Measurements from ENCODE around the gene PIK3C2B. TPM values are rescaled to one million over a fixed set of nuclear protein-coding genes. Genes with fewer than 3 reads are reported as not detected.

PIK3C2B gene
- total and polyA plus RNA-seq, 2 donors (not counting 1 experiment from before 2014, with no cell fraction given) = 90.3 to 142 TPM

GRCh38 chr1:204505674-204506200 lies 11.1 kb upstream of the PIK3C2B start:
- Histone ChIP-seq H3K9me3 (ENCODE audit: control extremely low read depth in 1 of 3, control insufficient read depth in 2 of 3, insufficient read depth in 1 of 3, low read length in 2 of 3) (no peaks in the 10 kb centered on the region), H3K4me2 (replicated peaks; ENCODE audit: low read depth, low read length, poor library complexity, severe bottlenecking) (peak overlapping the region; percentile 79), H3K36me3 (replicated peaks in 1 of 2; ENCODE audit: control extremely low read depth in 1 of 2, control insufficient read depth in 1 of 2, extremely low read depth in 1 of 2, insufficient read depth in 2 of 2, low read length in 1 of 2) (no peaks in the 10 kb centered on the region), H3K27me3 (replicated peaks in 1 of 4; ENCODE audit: control extremely low read depth in 1 of 4, control insufficient read depth in 3 of 4, insufficient read depth in 4 of 4, low read length in 3 of 4) (no peaks in the 10 kb centered on the region), H3K27ac (ENCODE audit: low read length in 2 of 2) (peak overlapping the region; percentile 94 to 99), H2AFZ (ENCODE audit: insufficient read depth, low read depth, low read length, poor library complexity, severe bottlenecking) (peak overlapping the region; percentile 82), H4K20me1 (ENCODE audit: control insufficient read depth, insufficient read depth, low read length, poor library complexity, severe bottlenecking) (no peaks in the 10 kb centered on the region), H3K79me2 (ENCODE audit: control insufficient read depth, insufficient read depth, low read length) (peaks cover 8% of the 10 kb centered on the region), H3K9ac (ENCODE audit: low read length) (peak overlapping the region; percentile 94), H3K4me3 (ENCODE audit: control extremely low read depth in 1 of 5, extremely low read depth in 1 of 5, insufficient read depth in 1 of 5, low read depth in 2 of 5, low read length in 4 of 5) (peak overlapping the region; percentile 39 to 89 (median 64)), H3K4me1 (ENCODE audit: control insufficient read depth in 2 of 2, insufficient read depth in 2 of 2, low read length in 2 of 2) (peaks cover 35 to 40% of the 10 kb centered on the region in 2 donors)
- Mint-ChIP-seq H3K9me3 (ENCODE audit: insufficient read depth) (no peaks in the 10 kb centered on the region), H3K4me3 (peak overlapping the region; percentile 97), H3K27me3 (no peaks in the 10 kb centered on the region), H3K4me1 (peaks cover 58% of the 10 kb centered on the region), H3K27ac (peak overlapping the region; percentile 99)
- 4% methylated on average over 4 of the region's 4 CpGs for WGBS (ENCODE audit: insufficient coverage)
- POLR2A ChIA-PET = interaction anchor here (0.6 to 3.6 kb wide), 9 partner anchors 11 to 1125 kb away, joined by 3 to 53 read pairs (median 5); partner anchors contain the start of genes MDM4 and PIK3C2B
- no peak for ATAC-seq (ENCODE audit: low read depth)
- no peak for TF ChIP-seq CTCF (IDR thresholded peaks at IDR 0.05)
- no peak for TF ChIP-seq EZH2 (IDR thresholded peaks at IDR 0.05; ENCODE audit: borderline replicate concordance, insufficient read depth, low read depth, low read length, poor library complexity, severe bottlenecking)
- DNase-seq = no peak
- intact Hi-C loops (cut with micrococcal nuclease) = loop anchor here (1.0 to 5.0 kb wide), 4 partner anchors 11 to 1218 kb away; partner anchors contain the start of gene MDM4
- CTCF ChIA-PET = interaction anchor here (0.7 to 20.4 kb wide), 22 partner anchors 8 to 1579 kb away, joined by 3 to 1884 read pairs (median 4); partner anchors contain the start of genes MDM4 and PIK3C2B

GRCh38 chr1:204503913-204504519 lies 9.4 kb upstream of the PIK3C2B start:
- Histone ChIP-seq H3K27ac (ENCODE audit: low read length in 2 of 2) (no peak overlapping the region), H3K4me3 (ENCODE audit: control extremely low read depth in 1 of 5, extremely low read depth in 1 of 5, insufficient read depth in 1 of 5, low read depth in 2 of 5, low read length in 4 of 5) (no peak overlapping the region), H3K27me3 (replicated peaks in 1 of 4; ENCODE audit: control extremely low read depth in 1 of 4, control insufficient read depth in 3 of 4, insufficient read depth in 4 of 4, low read length in 3 of 4) (no peaks in the 10 kb centered on the region), H3K9ac (ENCODE audit: low read length) (no peak overlapping the region), H4K20me1 (ENCODE audit: control insufficient read depth, insufficient read depth, low read length, poor library complexity, severe bottlenecking) (no peaks in the 10 kb centered on the region), H3K4me2 (replicated peaks; ENCODE audit: low read depth, low read length, poor library complexity, severe bottlenecking) (no peak overlapping the region), H3K9me3 (ENCODE audit: control extremely low read depth in 1 of 3, control insufficient read depth in 2 of 3, insufficient read depth in 1 of 3, low read length in 2 of 3) (no peaks in the 10 kb centered on the region), H3K4me1 (ENCODE audit: control insufficient read depth in 2 of 2, insufficient read depth in 2 of 2, low read length in 2 of 2) (peaks cover 38 to 40% of the 10 kb centered on the region in 2 donors), H2AFZ (ENCODE audit: insufficient read depth, low read depth, low read length, poor library complexity, severe bottlenecking) (no peak overlapping the region), H3K36me3 (replicated peaks in 1 of 2; ENCODE audit: control extremely low read depth in 1 of 2, control insufficient read depth in 1 of 2, extremely low read depth in 1 of 2, insufficient read depth in 2 of 2, low read length in 1 of 2) (no peaks in the 10 kb centered on the region), H3K79me2 (ENCODE audit: control insufficient read depth, insufficient read depth, low read length) (peaks cover 19% of the 10 kb centered on the region)
- WGBS (ENCODE audit: insufficient coverage) = no CpG with 5 or more reads among the region's 4 CpGs
- ATAC-seq (ENCODE audit: low read depth) = no peak
- H3K4me1 Mint-ChIP-seq = peaks cover 57% of the 10 kb centered on the region
- intact Hi-C loops (cut with micrococcal nuclease) = loop anchor here (1.0 to 2.0 kb wide), 4 partner anchors 10 to 341 kb away; partner anchors contain the start of gene PIK3C2B
- no peak overlapping the region for H3K4me3 Mint-ChIP-seq
- peak overlapping the region; percentile 46 for H3K27ac Mint-ChIP-seq
- no peaks in the 10 kb centered on the region for H3K27me3 Mint-ChIP-seq
- ChIA-PET CTCF (interaction anchor here (0.7 to 20.4 kb wide), 17 partner anchors 11 to 303 kb away, joined by 3 to 1884 read pairs (median 10); partner anchors contain the start of genes MDM4 and PIK3C2B), POLR2A (interaction anchor here (1.4 to 1.8 kb wide), 3 partner anchors 10 to 73 kb away, joined by 4 to 7 read pairs (median 5); no protein-coding TSS in a partner anchor)
- DNase-seq = no peak
- TF ChIP-seq CTCF (IDR thresholded peaks at IDR 0.05) (no peak), EZH2 (IDR thresholded peaks at IDR 0.05; ENCODE audit: borderline replicate concordance, insufficient read depth, low read depth, low read length, poor library complexity, severe bottlenecking) (no peak)
- no peaks in the 10 kb centered on the region for H3K9me3 Mint-ChIP-seq (ENCODE audit: insufficient read depth)
